Measurements from ENCODE around the gene ZSWIM5.

DNA sequence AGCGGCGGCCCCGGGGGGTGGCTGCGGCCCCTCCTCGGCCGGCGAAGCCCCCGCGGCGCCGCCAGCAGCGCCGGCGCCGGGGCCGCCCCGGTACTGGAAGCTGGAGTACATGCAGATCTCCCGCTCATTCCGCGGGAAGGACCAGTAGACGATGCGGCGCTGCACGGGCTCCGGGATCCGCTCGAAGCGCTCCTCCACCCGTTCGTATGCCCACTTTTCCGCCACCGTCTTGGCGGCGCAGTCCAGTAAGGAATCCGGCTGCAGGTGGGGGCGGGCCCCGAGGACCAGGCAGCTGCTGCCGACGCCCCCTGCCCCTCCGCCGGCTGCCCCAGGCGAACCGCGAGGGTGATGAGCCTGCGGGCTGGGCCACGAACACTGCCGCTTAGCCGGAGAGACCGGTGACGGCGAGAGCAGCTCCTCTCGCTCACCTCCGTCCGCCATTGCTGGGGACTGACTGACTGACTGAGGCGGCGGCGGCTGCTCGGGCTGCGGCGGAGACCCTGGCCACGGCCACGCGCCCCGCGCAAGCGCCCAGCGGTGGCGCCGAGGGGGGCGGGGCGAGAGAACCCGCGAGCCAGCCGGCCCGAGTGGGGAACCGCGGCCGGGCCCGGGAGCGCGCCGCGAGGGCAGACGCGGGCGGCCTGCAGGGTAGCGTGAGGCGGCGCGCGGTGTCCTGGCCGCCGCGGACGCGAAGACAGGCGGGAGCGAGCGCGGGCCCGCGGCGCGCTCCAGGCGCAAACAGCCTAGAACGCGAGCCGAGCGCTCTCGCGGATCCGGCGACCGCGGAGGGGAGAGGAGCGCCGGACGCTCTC, at the start of gene ZSWIM5:
- TF ChIP-seq, protein P1, sequence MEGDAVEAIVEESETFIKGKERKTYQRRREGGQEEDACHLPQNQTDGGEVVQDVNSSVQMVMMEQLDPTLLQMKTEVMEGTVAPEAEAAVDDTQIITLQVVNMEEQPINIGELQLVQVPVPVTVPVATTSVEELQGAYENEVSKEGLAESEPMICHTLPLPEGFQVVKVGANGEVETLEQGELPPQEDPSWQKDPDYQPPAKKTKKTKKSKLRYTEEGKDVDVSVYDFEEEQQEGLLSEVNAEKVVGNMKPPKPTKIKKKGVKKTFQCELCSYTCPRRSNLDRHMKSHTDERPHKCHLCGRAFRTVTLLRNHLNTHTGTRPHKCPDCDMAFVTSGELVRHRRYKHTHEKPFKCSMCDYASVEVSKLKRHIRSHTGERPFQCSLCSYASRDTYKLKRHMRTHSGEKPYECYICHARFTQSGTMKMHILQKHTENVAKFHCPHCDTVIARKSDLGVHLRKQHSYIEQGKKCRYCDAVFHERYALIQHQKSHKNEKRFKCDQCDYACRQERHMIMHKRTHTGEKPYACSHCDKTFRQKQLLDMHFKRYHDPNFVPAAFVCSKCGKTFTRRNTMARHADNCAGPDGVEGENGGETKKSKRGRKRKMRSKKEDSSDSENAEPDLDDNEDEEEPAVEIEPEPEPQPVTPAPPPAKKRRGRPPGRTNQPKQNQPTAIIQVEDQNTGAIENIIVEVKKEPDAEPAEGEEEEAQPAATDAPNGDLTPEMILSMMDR (IDR thresholded peaks at IDR 0.05; ENCODE audit: insufficient read depth, low read length): no peak
- TF ChIP-seq, protein P2, sequence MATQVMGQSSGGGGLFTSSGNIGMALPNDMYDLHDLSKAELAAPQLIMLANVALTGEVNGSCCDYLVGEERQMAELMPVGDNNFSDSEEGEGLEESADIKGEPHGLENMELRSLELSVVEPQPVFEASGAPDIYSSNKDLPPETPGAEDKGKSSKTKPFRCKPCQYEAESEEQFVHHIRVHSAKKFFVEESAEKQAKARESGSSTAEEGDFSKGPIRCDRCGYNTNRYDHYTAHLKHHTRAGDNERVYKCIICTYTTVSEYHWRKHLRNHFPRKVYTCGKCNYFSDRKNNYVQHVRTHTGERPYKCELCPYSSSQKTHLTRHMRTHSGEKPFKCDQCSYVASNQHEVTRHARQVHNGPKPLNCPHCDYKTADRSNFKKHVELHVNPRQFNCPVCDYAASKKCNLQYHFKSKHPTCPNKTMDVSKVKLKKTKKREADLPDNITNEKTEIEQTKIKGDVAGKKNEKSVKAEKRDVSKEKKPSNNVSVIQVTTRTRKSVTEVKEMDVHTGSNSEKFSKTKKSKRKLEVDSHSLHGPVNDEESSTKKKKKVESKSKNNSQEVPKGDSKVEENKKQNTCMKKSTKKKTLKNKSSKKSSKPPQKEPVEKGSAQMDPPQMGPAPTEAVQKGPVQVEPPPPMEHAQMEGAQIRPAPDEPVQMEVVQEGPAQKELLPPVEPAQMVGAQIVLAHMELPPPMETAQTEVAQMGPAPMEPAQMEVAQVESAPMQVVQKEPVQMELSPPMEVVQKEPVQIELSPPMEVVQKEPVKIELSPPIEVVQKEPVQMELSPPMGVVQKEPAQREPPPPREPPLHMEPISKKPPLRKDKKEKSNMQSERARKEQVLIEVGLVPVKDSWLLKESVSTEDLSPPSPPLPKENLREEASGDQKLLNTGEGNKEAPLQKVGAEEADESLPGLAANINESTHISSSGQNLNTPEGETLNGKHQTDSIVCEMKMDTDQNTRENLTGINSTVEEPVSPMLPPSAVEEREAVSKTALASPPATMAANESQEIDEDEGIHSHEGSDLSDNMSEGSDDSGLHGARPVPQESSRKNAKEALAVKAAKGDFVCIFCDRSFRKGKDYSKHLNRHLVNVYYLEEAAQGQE (IDR thresholded peaks at IDR 0.05; ENCODE audit: insufficient replicate concordance, low read depth): no peak
- no peak for TF ChIP-seq POLR2AphosphoS5 (IDR thresholded peaks at IDR 0.05; ENCODE audit: low read depth)
